Measurements from ENCODE around the gene CSTB.
A peak's percentile ranks its signal among the peaks of the same experiment; 100 is the strongest.

CSTB gene

DNA sequence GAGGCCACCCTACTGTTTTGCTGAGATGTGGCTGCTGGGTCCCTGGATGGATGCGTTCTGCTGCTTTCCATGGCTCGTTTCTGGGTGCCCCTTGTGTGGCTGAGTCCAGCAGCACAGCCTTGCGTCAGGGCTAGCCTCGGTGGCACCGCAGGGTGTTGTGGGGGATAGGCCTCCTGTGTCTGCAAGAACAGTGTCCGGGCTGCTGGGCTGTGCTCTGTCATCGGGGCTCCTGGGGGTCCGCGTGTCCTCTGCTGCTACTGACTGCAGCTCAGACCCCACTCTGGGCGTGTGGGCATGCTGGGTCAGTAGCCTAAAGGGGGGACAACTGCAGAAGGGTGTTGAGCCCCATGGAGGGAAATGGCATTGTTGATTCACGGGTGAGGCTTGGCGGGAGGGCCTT lies 18.2 kb upstream of the CSTB start:
- no peak for DNase-seq (ENCODE audit: low read depth)
- no peak for TF ChIP-seq POLR2A (IDR thresholded peaks at IDR 0.05; ENCODE audit: extremely low read depth, insufficient read length)
- TF ChIP-seq, protein P1, sequence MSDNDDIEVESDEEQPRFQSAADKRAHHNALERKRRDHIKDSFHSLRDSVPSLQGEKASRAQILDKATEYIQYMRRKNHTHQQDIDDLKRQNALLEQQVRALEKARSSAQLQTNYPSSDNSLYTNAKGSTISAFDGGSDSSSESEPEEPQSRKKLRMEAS (IDR thresholded peaks at IDR 0.05; ENCODE audit: low read depth, low read length), result no peak
- TF ChIP-seq MYC (IDR thresholded peaks at IDR 0.05; ENCODE audit: low read depth, low read length), result no peak
- H3K4me3 ChIP-seq (ENCODE audit: low read depth, low read length), result no peak overlapping the region

DNA sequence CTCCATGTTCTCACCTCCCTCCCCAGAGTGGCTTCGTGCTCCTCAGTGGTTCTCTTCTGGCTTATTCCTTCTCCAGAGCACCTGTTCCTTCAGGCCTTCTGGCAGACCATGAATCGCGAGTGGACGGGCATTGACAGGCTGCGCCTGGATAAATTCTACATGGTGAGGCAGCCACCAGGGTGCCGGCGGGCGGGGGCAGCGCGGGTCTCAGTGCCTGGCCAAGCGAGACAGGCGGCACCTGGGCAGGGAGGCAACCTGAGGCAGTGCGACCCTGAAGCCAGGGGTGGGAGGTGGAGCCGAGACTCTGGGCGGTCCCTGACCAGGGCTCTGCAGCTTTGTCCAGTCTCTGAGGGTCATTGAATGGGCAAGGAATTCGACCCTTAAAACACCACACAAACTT lies 17.1 kb upstream of the CSTB start:
- TF ChIP-seq, protein P1 (IDR thresholded peaks at IDR 0.05; ENCODE audit: low read depth, low read length), result no peak
- TF ChIP-seq, protein P2, sequence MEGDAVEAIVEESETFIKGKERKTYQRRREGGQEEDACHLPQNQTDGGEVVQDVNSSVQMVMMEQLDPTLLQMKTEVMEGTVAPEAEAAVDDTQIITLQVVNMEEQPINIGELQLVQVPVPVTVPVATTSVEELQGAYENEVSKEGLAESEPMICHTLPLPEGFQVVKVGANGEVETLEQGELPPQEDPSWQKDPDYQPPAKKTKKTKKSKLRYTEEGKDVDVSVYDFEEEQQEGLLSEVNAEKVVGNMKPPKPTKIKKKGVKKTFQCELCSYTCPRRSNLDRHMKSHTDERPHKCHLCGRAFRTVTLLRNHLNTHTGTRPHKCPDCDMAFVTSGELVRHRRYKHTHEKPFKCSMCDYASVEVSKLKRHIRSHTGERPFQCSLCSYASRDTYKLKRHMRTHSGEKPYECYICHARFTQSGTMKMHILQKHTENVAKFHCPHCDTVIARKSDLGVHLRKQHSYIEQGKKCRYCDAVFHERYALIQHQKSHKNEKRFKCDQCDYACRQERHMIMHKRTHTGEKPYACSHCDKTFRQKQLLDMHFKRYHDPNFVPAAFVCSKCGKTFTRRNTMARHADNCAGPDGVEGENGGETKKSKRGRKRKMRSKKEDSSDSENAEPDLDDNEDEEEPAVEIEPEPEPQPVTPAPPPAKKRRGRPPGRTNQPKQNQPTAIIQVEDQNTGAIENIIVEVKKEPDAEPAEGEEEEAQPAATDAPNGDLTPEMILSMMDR (IDR thresholded peaks at IDR 0.05; ENCODE audit: low read depth, low read length), result no peak
- TF ChIP-seq POLR2A (IDR thresholded peaks at IDR 0.05; ENCODE audit: extremely low read depth, insufficient read length) (no peak), MYC (IDR thresholded peaks at IDR 0.05; ENCODE audit: low read depth, low read length) (no peak)
- H3K4me3 ChIP-seq (ENCODE audit: low read depth, low read length), result no peak overlapping the region
- no peak for DNase-seq (ENCODE audit: low read depth)

DNA sequence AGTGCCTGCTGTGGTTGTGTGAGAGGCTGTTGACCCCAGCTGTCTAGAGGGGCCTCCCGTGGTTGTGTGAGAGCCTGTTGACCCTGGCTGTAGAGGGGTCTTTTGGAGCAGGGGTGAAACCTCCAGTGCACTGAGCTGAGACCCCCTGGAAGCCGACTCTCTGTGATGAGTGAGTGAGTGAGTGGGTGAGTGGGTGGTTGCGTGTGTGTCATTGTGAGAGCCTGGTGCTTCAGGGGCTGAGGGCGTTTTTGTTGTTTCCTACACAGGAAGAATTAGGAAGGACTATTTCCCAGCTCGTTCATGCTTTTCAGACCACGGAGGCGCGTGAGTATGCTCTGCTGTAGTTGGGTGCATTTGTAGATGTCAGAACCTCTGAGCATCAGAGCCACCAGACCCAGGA lies 16.3 kb upstream of the CSTB start:
- no peak overlapping the region for H3K4me3 ChIP-seq (ENCODE audit: low read depth, low read length)
- no peak for DNase-seq (ENCODE audit: low read depth)
- TF ChIP-seq, protein P1 (IDR thresholded peaks at IDR 0.05; ENCODE audit: low read depth, low read length), result no peak
- TF ChIP-seq POLR2A (IDR thresholded peaks at IDR 0.05; ENCODE audit: extremely low read depth, insufficient read length) (no peak), MYC (IDR thresholded peaks at IDR 0.05; ENCODE audit: low read depth, low read length) (no peak)
- TF ChIP-seq, protein P2 (IDR thresholded peaks at IDR 0.05; ENCODE audit: low read depth, low read length), result no peak

DNA sequence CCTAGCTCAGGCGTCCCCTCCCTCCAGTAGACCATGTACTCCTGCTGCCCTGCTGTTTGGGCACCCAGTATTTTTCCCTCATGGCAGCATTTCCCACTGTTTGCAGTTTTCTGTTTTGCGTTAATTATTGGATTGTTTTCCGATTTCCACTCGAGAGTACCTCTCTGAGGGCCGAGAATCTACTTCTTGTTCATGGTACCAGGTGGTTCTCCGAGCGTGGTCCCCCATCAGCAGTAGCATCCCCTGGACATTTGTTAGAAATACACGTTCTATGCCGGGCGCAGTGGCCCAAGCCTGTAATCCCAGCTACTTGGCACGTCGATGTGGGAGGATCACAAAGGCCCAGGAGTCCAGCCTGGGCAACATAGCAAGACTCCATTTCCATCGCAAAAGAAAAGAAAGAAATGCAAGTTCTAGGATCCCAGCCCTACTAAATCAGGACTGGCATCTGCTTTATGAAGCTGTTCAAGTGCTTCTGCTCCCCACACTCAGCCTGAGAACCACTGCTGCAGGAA lies 14.0 kb upstream of the CSTB start:
- DNase-seq (ENCODE audit: low read depth), result no peak
- TF ChIP-seq POLR2A (IDR thresholded peaks at IDR 0.05; ENCODE audit: extremely low read depth, insufficient read length), result no peak
- TF ChIP-seq MYC (IDR thresholded peaks at IDR 0.05; ENCODE audit: low read depth, low read length), result no peak
- TF ChIP-seq, protein P1 (IDR thresholded peaks at IDR 0.05; ENCODE audit: low read depth, low read length), result no peak
- TF ChIP-seq, protein P2 (IDR thresholded peaks at IDR 0.05; ENCODE audit: low read depth, low read length), result no peak
- peak overlapping the region; percentile 80 for H3K4me3 ChIP-seq (ENCODE audit: low read depth, low read length)

DNA sequence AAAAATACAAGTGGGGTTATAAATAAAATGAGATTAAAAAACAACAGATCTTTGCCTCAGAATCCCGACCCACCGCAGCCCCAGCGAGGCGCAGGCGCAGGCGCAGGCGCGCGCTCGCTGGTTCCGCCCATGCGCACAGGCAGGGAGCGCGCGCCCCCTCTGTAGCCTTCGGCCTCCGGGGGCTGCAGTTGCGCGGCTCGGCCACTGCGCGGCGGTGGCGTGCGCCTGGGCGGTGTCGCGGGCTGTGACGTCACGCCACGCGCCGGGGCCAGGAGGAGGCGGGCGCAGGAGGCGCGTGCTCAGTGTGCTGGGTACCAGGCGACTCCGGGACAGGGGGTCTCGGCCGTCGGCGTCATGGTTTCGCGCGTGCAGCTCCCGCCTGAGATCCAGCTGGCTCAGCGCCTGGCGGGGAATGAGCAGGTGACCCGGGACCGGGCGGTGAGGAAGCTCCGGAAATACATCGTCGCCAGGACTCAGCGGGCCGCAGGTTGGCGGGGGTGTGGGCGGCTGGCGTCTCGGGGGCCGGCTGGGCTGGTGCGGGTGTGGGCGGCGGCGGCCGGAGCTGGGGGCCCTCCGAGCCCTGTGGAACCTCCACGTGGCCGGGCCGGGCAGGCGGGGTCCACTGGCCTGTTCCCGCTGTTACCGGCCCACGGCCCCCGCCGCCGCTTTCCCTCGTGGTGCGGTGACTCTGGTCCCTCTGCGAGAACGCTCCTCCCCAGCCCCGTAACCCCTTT lies 13.3 kb upstream of the CSTB start, which contains the start of gene RRP1:
RRP1 (plus strand) TSS at position 302 of the 734 bp plus-strand sequence; CDS start at position 355, 53 bp downstream.
- DNase-seq (ENCODE audit: low read depth), result peak; percentile 89
- peak within 1 kb of the TSS; percentile 80 for H3K4me3 ChIP-seq (ENCODE audit: low read depth, low read length)
- TF ChIP-seq, protein P2 (IDR thresholded peaks at IDR 0.05; ENCODE audit: low read depth, low read length), result peak; percentile 61
- TF ChIP-seq POLR2A (IDR thresholded peaks at IDR 0.05; ENCODE audit: extremely low read depth, insufficient read length) (peak; percentile 90), MYC (IDR thresholded peaks at IDR 0.05; ENCODE audit: low read depth, low read length) (peak; percentile 98)
- TF ChIP-seq, protein P1 (IDR thresholded peaks at IDR 0.05; ENCODE audit: low read depth, low read length), result peak; percentile 93
